ENCODE data around the gene FOXP4.

- TF ChIP-seq, protein P1, sequence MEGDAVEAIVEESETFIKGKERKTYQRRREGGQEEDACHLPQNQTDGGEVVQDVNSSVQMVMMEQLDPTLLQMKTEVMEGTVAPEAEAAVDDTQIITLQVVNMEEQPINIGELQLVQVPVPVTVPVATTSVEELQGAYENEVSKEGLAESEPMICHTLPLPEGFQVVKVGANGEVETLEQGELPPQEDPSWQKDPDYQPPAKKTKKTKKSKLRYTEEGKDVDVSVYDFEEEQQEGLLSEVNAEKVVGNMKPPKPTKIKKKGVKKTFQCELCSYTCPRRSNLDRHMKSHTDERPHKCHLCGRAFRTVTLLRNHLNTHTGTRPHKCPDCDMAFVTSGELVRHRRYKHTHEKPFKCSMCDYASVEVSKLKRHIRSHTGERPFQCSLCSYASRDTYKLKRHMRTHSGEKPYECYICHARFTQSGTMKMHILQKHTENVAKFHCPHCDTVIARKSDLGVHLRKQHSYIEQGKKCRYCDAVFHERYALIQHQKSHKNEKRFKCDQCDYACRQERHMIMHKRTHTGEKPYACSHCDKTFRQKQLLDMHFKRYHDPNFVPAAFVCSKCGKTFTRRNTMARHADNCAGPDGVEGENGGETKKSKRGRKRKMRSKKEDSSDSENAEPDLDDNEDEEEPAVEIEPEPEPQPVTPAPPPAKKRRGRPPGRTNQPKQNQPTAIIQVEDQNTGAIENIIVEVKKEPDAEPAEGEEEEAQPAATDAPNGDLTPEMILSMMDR (conservative IDR thresholded peaks at IDR 0.05; ENCODE audit: low read length), result no peak
- TF ChIP-seq EZH2phosphoT487 (IDR thresholded peaks at IDR 0.05; ENCODE audit: borderline replicate concordance, low read depth, low read length), result no peak
These were observed 21.5 kb downstream of the FOXP4 start for GRCh38 chr6:41567684-41568083.

Data from OCI-LY7 (cell line).